Activated naive CD4-positive, alpha-beta T cell (primary cell): ENCODE results near the gene NRXN3.
A peak's percentile ranks its signal among the peaks of the same experiment; 100 is the strongest.

Source experiments
- DNase-seq, 4 experiments: peaks; one replicate each; lab custom pipeline; 2025; lab: John Stamatoyannopoulos, UW

The NRXN3 gene

DNA sequence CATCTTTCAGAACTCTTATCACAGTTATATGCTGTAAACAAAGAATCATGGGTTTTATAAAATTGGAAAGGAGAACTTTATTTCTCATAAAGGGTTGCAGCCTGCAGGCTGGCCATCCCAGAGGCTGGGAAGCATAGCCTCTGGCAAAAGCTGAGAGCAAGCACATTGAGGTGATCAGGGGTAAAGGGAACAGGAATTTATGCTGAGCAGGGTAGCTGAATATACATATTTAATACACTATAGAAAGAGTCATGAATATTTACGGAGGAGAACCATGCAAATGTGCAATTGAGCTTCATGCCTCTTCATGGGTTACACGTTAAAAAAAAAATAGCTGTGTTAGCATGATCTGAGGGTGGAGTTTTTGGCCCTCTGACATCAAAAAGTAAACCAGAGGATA is 653.3 kb downstream of the NRXN3 start:
- DNase-seq: no peak

DNA sequence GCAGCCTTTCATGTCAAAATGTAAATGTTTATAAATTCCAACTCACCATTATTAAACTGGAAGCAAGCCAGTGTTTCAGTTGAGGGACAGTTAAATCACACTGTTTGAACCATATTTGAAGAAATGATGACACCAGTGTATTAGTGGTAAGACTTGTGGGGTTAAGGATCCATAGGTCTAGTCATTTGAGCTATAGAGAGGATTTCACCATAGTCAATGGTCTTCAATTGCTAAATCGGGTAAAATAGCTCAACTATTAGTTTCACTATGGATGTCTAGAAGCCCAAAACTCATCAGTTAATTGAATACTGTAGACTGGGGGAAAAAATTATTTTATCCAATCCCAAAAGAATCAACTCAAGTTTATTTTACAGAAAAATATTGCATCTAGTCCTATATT is 659.1 kb downstream of the NRXN3 start:
- DNase-seq: no peak

DNA sequence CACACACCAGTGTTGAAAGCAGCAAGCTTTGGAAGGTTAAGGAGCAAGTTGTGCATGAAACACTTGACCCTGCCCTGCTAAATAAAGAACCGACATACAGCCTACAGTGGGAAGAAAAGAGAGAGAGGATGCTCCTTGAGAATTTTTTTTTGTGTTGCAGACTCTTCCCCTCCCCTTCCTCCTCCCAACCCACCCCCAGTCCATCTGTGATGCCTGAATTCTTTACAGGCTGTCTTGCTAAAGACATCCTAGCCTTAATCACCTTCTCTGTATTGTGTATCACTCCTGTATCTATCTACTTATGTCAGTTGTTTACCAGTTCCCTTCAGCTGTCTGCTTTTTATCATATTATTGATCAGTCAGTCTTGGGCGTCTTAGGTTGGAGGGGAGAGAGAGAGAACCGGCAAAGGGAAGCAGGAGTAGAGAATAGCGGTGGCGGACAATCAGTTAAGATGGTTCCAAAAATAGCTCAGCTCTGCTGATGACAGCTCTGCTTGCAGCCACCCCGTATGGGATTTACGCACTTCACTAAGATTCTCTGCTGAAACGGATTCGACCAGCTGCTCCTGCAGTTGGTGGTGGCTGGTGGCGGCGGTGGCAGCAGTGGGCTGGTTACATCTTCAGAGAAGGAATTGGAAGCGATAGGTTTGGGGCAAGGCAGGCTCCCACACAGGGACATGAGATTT is 664.7 kb downstream of the NRXN3 start:
- no peak for DNase-seq

DNA sequence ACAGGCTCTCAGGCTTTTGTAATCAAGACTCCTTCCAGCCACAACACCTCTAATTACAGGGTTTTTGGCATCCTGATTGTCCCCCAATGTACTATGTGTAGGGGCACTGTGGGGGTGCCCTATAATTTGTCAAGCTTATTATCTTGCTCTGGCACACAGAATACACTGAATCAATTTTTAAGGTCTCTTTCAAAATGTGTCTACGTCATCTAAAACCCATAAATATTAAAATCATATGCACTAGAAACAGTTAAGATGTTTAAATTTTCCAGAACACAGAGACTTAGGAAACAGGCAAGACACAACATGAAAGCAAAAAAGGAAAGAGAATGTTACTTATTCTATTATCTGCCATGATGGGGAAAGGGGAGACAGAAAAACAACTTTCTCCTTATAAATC is 665.7 kb downstream of the NRXN3 start:
- no peak for DNase-seq

DNA sequence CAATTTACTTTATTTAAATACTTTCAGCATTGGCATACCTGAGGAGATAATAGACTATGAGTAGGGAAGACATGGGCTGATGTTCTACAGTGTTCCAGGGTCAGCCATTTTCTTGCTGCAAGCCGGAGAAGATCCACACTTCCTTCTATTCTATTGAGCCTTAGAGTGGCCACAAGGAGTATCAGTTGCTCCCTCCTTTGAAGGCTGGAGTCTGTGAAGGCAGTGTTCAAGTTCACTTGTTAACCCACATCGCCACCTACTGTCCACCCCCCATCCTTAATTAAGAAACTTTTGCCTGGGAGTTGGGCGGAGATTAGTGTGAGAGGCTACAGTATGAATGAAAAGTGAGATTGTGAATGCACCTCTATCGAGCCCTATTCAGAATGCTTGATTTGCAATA is 666.6 kb downstream of the NRXN3 start:
- DNase-seq: no peak

DNA sequence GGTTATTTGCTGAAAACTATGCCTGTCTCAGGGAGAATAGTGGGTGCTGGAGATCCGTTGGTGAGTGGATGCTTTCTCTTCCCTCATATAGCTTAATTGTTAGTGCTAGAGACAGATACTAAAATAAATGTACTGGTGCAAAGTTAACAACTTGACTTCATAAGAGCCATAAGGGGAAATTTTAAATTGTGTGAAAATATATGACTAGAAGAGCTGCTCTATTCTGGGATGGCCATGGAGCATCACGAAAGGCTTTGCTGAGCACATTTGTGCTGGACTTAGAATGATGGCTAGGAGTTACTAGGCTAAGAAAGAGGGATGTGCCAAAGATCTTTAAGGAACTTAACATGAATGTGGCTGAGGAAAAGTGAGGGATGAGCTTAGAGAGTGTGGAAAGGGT is 668.8 kb downstream of the NRXN3 start:
- no peak for DNase-seq

DNA sequence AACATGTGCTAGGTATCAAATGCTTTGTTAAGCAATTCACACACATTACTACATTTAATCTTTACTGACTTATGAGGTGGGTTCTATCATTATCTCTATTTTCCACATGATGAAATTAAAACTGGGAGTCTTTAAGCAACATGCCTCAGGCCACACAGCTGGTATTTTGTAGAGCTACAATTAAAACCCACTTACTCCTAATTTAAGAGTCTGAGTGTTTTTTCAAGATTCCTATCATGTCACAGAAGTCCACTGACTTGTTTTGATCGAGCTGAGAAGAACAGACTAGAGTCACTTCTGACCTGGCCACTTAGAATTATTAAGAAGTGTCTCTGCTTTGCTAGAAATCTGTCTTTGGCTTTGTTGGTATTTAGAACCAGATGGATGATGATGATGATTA is 670.7 kb downstream of the NRXN3 start:
- DNase-seq: no peak

DNA sequence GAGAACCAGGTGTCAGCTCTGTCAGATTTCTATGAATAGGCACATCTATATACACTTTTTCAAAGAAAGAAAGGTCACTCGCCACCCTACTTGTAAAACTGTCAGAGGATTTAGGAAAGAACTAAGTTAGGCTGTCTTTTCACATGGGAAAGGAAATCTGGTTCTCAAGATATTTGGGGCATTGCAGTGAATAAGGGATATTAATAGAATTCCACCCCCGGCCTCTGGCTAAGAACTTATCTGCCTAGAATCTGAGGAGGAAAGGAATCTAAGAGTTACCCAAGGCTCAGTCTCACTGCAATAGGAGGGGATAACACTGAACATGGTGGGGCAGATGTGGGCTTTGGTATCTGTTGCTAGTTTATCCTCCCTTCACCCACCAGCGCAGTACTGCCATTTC is 677.6 kb downstream of the NRXN3 start:
- no peak for DNase-seq

DNA sequence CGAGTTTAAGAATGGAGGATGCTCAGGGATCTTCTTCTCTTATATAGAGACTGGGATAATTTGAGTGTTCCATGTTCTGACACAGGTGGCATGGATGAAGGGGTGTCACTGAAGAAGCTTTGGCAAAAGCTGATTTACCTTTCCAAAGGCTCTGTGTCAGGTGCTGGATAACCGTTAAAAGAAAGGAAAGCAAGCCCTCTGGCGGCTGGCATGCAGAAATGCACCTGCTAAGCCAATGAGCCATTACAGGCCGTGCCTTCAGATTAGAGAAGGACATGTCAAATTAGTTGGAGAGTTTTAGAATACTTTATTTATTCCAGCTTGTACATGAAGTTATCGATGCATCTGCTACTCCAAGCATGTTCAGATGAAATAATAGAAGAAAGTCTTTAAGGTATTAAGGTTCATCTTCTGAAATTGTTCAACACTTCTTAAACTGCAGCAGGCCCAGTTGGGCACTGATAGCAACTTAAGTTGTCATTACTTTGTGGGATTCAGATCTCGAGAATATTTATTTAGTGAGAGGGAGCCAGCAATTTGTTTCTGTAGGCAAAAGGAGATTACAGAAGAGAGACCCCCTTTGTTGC is 678.2 kb downstream of the NRXN3 start:
- DNase-seq: peak in 1 of 4 experiments; percentile 2

DNA sequence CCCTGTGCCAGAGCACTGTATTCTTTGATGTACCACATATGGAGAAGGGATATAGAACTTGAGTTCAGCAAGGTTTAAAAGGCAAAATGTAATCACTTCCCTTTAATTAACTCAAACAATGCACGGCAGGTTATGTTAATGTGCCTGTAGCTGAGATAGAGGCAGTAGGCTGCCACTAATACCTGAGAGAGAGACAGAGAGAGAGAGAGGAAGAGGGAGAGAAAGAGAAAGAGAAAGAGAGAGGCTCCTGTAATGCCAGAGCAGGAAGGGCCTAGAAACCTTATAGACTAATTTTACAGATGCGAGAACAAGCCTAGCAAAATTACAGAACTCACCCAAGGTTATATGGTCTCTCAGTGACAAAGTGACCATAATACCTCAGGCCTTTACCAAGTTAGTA is 679.8 kb downstream of the NRXN3 start:
- no peak for DNase-seq

DNA sequence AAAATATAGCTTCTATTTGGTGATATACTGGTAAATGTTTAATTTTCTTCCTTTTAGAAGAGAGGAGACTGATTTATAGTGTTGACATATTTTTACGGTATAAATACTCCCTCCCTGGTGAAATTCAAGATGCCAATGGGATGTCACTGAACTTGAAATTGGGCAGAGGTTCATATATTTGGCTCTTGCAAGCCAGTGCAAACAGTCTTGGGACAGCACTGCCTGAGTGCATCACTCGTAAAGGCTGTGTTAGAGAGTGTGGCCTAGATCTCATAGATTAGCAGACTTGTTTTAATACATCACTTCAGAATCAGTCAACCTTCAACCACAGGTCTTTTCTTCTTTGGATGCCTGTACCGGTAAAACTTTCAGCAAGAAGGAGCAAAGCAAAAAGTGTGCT is 681.0 kb downstream of the NRXN3 start:
- no peak for DNase-seq

DNA sequence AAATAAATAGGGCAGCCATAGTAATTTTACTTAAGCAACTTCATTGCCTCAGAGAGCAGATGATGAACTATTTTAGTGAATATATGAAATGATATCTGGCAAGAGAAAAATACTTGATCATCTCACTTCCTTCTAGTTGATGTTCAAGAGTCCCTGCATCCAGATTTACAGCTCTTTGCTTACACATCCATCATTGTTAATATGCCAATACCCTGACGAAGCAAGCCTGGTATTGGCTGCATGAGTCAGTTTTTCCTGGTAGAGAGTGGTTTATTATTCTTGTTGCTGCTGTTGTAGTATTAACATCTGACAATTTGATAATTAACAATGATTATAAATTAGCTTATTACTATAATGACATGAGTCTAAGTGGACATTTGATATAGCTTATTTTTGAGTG is 681.9 kb downstream of the NRXN3 start:
- no peak for DNase-seq

DNA sequence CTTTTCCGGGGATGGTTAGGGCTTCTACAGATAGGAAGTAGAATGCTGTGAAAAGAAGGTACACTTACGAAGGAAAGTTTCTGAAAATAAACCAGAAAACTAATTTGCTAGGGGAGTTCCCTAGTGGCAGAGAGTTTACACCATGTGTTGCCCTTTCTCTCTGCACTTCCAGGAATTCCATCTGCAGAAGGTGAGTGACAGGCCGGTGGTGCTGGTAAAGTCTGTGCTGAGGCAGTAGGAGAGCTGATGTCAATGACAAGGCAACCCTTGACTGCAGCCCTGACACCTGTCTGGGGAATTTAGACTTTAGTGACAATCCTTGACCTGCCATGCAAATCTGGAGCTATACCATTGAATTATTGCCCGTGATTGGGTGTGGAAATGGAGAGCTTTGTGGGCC is 687.8 kb downstream of the NRXN3 start:
- no peak for DNase-seq

DNA sequence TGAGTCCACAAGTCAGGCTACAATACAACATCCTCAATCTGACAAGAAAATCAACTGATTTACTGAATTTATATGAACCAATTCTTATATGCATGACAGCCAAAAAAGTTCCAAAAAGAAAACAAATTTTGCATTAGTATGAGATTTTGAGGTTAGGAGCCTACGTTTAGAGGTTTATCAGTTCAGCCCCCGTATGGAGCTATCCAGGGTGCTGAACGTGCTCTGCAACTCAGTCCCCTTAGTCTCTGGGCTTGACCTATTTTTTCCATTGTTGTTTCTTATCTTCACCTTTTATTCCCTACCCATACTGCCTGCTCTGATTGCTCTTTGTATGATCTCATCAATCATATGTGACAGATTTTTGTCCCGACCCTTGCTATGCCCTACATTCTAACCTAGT is 693.0 kb downstream of the NRXN3 start:
- DNase-seq: no peak

DNA sequence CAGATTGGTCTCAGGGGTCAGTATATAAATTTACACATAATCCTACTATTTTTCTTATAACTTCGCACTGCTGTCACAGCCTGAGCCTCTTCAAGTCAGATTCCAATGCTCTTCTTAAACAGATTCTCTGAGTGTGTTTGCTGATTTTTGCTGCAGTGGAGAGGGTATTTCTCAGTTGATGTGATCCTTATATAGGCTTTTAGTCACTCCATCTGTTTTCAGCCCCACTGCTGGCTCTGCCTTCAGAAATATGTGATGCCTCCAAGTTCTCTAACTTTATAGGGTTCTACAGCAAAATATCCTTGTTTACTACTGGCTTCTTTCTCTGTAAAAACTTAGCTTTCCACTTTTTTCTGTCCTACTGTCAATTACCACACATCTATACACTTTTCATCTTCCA is 702.7 kb downstream of the NRXN3 start:
- no peak for DNase-seq

DNA sequence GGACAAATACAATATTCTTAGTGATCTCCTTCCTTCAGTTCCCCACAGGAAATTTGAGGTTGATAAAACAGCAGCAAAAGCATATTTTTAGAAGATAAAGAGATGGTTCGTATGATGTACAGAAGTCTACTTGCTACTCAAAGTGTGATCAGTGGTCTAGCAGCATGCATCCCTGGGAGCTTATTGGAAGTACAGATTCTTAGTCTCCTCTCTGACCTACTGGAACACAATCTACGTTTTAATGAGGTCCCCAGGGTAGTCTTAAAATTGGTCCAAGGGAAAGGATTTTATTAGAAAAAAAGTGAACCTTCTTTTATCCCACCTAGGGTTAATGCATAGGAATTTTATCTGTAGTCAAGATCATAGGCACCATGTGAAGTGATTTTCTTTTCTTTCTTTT is 703.4 kb downstream of the NRXN3 start:
- DNase-seq: no peak

DNA sequence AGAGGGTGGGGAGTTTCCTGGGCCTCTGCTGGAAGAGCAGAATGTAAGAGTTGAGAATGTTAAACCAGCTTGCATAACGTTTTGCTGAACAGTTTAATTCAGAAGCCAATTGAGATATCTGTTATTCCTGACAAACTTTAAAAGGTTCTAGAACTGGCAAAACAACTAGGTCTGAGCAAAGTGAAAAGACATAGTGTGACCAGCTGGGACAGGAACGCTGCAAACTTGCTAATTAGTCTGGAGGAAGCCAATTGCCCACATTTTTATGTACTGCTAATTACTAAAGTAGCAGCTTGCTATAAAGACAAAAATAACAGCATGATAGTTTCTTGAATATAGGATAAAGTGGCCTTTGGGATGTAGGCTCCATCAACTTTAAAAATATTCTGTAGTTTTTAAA is 704.9 kb downstream of the NRXN3 start:
- no peak for DNase-seq

DNA sequence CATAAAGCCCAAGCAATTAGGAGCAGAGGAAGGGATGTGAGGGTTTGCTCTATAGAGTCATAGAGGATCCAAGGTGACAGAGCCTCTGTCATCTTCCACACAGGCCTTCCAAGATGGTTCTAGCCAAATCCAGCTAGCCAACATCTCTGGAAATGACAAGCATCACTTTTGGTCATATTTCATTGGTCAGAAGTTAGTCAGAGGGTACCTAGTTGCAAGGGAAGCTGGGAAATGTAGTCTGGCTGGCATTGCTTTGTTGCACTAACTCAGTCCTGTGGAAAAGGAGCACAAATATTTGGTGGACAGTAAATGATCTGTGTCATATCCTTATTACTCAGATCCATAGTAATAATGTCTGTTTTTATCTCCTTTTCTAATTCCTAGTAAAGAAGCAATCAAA is 715.7 kb downstream of the NRXN3 start:
- no peak for DNase-seq

DNA sequence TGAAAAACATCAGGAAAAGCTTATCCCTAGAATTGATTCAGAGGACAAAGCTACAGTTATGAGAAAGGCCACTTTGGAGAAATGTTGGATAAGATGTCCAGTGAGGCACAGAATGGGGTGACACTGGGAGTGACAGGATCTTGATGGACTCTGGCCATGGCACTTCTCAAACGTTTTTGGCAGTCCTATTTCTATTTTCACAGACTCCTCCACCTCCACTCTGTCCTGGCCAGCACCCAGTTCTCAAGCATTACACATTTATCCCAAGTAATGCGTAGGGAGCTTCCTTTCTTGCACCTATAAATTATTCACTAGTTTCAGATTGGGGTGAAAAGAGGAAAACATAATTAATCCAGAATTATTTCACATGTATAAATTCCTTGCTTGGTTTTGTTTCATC is 727.3 kb downstream of the NRXN3 start:
- no peak for DNase-seq

DNA sequence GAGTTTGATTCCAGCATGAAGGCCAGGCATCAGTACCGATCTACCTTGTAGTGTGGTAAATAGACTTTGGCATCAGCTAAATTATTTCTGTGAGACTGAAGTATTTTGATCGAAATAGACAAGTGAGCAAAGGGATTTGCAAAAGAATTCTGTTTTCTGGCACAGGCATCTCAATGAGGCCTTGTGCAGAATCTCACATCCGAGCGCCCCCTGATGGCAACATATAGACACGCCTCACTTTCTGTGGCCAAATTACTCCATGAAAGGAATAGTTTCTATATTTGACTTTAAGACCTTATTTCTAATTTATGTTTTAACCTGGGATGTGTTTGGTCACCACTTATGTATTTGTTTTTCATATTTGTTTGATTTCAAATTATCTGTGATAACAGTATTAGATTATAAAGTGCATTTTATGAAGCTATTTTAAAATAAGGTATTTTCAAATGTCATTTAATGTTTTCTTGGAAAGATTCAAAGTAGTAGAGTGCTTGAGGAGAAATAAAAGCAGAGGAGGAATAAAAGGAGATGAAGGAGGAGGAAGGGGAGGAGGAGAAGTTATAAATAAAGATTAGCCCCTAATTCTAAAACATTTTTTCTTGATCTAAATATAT is 731.9 kb downstream of the NRXN3 start:
- DNase-seq: no peak

DNA sequence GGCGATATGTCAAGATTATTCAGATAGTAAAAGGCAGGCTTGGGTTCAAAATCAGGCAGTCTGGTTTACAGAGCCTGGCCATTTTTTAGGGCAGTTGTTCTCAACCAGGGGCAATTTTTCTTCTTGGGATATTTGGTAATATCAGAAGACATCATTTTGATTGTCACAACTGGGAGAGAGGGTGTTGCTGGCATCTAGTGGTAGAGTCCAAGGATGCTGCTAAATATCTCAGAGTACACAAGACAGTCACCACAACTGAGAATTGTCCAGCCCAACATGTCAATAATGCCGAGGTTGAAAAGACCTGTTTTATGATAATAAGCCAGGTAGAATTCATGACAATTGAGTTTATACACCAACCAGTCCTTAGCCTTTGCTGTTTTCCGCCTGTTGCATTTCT is 733.9 kb downstream of the NRXN3 start:
- DNase-seq: no peak

DNA sequence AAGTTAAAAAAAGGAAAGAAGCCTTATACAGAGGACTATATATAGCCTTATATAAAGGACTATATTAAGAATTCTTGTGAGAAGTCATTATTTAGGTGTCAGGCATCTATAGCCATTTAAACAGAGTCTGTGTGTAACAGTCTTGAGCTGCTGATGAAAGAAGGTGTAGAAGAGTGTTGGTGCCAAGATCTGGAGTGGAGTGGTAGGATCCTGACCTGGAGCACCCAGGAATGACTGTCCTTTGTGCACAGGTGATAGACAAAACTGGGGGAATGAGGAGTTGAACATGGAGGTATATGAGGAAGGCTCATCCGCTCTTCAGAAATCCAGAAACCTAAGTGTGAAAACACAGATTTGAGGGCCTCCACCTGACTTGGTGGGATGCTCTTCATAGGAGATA is 747.3 kb downstream of the NRXN3 start:
- no peak for DNase-seq

DNA sequence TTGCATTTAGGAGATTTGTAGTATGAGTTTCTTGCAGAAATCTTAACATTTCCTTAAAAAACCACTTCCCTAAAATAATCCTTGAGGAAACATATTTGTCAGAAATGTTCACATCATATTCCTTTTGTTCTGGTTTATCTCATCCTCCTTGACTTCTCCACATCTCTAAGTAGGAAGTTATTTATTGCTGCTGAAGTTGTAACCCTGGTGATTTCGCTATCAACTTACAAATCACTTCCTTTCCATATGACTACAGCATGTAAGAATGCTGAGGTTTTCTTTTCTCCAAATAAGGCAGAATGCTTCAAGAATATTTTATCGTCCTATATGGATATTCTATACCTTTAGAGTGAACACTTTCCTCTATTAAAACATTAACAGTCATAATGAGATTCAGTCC is 751.7 kb downstream of the NRXN3 start:
- DNase-seq: no peak

DNA sequence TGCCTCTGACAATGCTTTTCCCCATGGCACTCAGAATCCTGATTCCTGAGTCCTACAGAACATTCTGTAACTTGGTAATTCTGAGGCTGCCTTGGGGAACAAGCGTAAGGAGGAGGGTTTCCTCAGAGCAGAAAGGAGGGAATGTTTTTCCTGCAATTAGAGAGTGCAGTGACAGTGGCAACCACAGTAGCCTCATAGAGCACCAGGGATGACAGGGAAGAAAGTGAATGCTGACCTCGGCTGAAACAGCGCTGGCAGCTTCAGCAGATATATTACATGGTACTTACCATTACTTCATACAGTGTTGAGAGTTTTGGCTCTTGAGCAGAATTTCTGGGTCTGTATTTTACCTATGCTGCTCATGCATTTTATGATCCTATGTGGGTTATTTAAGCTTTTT is 757.1 kb downstream of the NRXN3 start:
- no peak for DNase-seq
